Measurements from ENCODE around the gene ASXL2.
"Not testable (repeated sequence)": the region's sequence is repeated elsewhere in the genome, so short reads cannot be mapped to it uniquely, and the experiment has no call there.

The ASXL2 gene

DNA sequence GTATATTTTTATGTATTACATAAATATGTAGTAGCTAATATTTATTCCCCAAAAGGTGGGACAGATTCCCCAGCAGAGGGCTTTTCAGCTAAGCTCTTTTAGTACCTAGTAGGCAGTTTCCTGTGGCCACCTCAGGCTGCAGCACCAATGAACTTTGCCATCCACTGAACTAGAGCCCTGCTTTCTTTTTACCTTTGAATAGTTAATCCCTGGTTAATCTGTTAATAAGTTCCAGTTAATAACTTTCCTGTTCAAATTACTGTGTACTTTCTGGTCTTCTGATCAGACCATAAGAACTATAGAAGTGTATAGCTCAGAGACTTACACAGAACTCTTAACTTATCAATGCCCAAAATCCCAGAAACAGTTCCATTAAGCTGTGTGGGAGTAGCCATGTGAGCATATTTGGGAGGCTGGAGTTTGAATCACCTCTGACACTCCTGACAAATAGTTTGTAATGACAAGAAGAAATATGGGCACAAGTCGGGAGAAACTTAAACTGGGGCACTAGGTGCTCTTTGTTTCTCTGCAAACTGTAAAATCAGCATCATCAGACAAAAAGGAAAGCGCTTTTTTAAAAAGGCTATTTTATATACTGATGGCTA is 40.0 kb downstream of the ASXL2 start:
- in situ Hi-C loops (cut with HindIII; ENCODE audit: low sequenced_read_pairs) = no loop called here

DNA sequence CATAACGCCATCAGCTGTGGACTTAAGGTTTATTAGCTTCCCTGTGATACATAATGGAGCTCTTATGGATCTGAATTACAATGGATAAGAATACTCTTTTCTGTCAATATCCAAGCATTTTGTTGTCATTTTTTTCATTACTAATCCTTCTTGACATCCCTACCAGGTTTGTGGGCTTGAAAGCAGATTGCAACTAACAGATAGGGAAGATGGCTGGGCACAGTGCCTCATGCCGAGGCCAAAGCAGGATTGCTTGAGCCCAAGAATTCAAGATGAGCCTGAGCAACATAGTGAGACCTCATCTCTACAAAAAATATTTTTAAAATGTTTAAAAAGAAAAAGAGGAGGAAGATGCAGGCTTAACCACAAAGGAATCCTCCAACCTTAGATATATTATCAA is 42.4 kb downstream of the ASXL2 start:
- in situ Hi-C loops (cut with HindIII; ENCODE audit: low sequenced_read_pairs) = no loop called here

DNA sequence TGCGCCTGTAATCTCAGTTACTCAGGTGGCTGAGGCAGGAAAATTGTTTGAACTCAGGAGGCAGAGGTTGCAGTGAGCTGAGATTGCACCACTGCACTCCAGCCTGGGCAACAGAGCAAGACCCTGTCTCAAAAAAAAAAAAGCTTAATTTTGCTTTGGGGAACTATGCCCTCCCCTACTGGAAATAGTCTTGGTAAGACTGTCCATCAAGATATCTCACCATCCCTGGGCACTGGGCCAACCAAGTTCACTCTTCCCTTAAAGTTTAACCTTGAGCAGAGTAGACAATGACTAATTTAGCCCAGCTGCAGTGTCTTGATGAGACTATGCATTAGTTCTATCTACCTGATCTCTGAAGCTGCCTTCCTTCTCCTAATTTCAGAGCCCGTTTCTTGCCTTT is 44.7 kb downstream of the ASXL2 start:
- in situ Hi-C loops (cut with HindIII; ENCODE audit: low sequenced_read_pairs) = no loop called here

DNA sequence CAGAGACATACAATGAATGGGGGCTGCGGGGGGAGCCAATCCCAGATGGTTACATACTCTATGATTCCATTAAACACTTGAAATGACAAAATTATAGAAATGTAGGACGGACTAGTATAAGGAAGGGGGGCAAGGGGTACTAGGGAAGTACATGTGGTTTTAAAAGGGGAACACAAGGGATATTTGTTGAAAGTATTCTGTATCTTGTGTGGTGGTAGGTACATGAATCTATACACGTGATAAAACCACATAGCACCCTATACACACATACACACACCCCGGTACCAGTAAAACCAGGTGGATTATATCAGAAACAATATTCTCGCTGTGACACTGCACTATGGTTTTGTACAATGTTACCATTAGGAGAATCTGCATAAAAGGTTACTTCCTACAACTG is 45.4 kb downstream of the ASXL2 start:
- in situ Hi-C loops (cut with HindIII; ENCODE audit: low sequenced_read_pairs) = no loop called here

DNA sequence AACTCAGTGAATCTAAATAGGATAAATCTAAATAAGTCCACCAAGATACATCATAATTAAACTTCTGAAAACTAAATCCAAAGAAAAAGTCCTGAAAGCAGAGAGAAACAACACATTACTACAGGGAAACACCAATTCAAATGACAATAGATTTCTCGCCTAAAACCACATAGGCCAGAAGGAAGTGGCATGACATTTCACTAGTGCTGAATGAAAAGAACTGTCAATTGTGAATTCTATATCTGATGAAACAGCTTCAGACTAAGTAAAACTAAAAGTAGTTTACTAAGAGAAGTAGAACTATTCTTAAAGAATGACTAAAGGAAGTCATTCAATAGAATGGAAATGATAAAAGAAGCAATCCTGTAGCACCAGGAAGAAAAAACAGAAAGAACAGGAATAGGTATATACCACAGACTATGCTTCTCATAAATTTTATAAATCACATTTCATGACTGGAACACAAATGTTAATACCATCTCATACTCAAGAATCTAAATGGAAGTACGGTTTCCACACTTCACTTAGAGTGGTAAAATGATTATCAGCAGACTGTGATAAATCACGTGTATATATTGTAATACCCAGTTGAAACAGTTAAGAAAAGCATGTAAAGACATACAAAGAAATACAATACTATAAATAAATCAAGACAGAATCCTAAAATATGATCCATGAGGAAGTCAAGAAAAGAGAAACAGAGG is 46.4 kb downstream of the ASXL2 start:
- in situ Hi-C loops (cut with HindIII; ENCODE audit: low sequenced_read_pairs) = no loop called here

DNA sequence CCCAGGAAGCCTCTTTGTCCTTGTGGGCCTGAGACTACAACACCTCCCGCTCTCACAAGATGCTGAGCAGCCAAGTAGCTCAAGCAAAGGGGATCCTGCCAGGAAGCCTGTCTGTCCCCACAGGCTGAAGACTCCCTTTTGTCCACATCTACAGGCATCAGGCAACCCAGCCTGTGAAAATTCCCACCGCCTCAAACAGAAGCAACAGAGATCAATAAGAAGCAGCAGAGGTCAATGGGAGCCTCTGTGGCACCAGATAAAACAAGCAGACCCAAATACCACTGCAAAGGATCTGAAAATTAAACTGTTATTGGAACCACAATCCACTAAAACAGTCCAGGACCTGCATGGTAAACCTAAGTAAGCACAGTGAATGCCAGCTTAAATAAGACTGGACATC is 48.5 kb downstream of the ASXL2 start:
- in situ Hi-C loops (cut with HindIII; ENCODE audit: low sequenced_read_pairs) = no loop called here

DNA sequence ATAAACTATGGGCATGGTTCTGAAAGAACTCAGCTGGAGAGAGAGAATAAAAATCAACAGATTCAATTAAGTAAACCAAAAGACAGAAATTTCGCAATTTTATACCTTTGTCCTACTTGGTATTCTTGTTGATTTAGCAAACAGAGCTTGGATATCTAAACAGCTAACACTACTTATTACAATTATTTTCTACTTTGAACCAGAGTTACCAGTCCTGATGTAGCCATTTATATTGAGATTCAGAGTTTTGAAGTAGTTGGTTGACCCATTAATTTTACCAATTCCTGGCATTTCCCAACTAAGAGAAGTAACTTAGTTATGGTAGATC is 48.9 kb downstream of the ASXL2 start:
- in situ Hi-C loops (cut with HindIII; ENCODE audit: low sequenced_read_pairs) = no loop called here

DNA sequence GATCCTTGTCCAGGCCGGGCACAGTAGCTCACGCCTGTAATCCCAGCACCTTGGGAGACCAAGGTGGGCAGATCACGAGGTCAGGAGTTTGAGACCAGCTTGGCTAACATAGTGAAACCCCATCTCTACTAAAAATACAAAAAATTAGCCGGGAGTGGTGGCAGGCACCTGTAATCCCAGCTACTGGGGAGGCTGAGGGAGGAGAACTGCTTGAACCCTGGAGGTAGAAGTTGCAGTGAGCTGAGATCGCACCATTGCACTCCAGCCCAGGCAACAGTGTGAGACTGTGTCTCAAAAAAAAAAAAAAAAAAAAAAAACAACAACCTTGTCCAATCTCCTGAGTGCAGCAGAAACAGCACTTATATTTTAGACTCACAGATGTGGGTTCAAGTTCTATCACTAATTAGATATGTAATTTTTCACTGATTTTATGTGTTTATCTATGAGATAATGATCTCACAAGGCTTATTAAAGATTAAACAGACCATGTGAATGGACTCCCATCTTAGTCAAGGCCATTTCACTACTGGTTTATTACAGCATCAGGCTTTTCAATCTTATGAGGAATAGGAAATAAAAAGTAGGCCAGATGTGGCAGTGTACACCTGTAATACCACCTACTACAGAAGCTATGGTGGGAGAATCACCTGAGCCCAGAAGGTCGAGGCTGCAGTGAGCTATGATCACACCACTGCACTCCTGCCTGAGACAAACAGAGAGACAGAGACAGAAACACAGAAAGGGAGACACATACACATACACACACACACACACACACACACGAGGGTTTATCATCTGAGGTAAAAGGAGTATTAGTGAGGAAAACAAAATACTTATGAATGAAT is 49.5 kb downstream of the ASXL2 start:
- in situ Hi-C loops (cut with HindIII; ENCODE audit: low sequenced_read_pairs) = not testable (repeated sequence)

DNA sequence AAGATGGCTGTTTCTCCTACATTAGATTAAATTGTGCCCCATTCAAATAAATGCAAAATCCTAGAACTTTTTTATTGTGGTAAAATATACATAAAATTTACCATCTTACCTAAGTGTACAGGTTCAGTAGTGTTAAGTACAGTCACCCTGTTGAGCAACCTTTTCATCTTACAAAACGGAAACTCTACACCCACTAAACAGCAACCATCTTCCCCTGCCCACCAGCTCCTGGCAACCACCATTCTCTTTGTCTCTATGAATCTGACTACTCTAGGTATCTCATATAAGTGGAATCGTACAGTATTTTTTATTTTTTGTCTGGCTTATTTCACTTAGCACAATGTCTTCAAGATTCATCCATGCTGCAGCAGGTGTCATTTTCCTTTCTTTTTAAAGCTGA is 53.0 kb downstream of the ASXL2 start:
- in situ Hi-C loops (cut with HindIII; ENCODE audit: low sequenced_read_pairs) = no loop called here

DNA sequence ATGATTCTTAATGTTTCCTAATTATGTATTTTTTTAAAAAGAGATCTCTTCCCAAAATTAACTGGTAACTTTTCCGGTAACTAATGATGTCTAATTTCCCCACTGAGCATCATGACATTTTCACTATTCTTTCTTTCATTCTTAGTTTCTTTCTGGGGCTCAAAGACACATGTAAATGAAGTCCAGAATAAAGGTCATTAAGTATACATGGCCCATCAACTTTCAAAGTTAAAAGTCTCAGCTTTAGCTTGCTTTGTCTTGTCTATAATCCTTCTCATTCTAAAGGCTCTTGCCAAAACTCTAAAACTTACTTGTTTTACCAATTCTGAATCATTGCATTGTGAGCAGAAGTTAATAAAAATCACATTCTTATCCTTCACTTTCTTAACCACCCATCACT is 53.6 kb downstream of the ASXL2 start:
- in situ Hi-C loops (cut with HindIII; ENCODE audit: low sequenced_read_pairs) = no loop called here

DNA sequence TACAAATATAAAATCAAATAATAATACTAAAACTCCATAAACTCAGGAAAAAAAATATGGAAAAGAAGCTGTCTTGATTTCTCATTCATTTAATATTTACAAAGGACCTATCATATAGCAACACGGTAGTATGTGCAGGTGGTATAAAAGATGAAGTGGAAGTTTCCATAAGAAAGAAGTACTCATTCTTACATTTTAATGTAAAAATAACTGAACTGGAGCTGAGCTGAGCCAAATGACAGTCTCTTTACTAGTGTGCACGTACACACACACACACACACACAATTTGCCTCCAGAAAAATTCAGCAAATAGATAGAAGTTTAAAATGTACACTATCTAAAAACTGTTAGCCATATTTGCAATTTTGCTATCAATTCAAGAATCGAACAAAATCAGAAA is 54.1 kb downstream of the ASXL2 start:
- in situ Hi-C loops (cut with HindIII; ENCODE audit: low sequenced_read_pairs) = no loop called here

DNA sequence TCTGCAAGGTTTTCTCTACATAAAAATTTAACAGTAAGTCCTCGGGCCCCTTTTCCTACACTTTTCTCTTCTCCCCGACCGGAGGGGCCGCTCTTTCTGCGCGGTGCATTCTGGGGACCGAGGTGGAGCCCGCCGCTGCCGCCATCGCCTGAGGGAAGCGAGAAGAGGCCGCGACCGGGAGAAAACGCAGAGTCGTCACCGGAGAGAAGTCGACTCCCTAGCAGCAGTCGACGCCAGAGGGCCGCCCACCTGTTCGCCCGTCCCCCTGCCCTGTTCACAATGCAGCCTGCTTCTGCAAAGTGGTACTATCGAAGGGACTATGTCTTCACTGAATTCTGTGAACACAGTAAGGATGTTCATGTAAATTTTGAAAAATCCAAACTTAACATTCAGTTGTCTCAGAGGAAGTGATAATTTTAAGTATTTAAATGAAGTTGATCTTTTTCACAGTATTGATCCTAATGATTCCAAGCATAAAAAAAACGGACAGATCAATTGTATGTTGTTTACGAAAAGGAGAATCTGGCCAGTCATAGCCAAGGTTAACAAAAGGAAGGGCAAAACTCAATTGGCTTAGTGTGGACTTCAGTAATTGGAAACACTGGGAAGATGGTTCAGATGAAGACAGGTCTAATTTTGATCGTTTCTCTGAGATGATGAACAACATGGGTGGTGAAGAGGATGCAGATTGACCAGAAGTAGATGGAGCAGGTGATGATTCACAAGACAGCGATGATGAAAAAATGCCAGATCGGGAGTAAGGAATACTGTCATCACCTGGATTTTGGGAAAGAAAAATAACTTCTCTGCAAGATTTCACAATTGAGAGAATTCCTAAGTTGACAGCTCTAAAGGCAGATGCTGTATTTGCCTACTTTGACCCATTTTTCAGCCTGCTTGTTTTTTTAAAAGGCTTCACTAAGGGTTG is 55.8 kb downstream of the ASXL2 start:
- in situ Hi-C loops (cut with HindIII; ENCODE audit: low sequenced_read_pairs) = no loop called here

DNA sequence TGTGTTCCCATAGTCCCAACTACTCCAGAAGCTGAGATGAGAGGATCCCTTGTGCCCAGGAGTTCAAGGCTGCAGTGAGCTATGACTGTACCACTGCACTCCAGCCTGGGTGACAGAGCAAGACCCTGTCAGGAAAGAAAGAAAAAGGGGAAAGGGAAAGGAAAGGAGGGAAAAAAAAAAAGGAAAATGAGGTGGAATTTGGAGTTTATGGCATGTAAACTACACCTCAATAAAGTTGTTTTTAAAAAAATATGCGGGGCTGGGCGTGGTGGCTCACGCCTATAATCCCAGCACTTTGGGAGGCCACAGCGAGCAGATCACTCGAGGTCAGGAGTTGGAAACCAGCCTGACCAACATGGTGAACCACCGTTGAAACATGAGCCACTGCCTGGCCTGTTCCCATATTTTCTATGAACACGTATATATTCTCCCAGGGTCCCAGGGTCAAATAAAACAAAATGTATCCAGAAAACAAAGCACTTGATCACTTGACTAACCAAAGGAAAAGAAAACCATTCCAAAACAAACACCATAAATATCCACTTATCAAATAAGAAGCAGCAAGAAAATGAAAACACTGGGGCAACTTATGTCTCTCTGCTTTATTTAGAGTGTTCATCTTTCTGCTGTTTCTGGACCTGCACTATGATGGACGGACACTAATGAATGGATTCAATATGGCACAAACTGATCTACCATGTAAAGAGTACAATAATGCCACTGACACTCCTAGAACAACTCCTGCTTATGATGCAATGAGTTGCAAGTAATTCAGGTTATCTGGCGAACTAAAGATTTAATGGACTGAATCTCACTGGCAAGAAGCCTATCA is 56.8 kb downstream of the ASXL2 start:
- in situ Hi-C loops (cut with HindIII; ENCODE audit: low sequenced_read_pairs) = no loop called here

DNA sequence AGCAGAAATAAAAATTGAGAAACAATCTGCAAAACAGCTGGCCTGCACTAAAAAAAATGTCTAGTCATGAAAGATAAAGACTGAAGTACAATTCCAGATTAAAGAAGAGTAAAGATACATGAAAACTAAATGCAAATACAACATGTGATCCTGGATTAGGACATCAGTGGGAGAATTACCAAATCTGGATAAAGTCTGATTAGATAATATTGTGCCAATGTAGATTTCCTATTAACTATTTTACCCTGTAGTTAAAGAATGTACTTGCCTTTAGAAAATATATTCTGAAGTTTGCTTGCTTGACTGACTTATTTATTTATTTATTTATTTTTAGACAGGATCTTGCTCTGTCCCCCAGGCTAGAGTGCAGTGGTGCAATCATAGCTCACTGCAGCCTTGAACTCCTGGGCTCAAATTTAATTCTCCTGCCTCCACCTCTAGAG is 58.7 kb downstream of the ASXL2 start:
- in situ Hi-C loops (cut with HindIII; ENCODE audit: low sequenced_read_pairs) = no loop called here

DNA sequence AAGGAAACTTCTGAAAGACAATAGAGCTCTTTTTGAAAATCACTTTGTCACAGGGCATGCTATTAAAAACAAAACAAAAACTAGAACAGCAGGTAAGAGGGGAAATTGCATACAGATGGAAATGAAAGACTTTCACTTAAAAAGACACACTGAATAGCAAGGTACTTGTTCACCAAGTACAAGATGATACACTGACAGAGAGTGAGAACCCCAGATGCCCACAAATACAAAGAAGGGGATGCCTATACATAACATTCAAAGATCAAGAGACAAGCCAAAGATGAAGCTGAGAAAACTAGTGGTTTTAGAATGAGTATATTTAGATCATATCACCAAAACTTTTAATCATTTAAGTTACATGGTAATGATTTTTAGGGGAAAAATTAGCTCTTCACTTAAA is 60.7 kb downstream of the ASXL2 start:
- in situ Hi-C loops (cut with HindIII; ENCODE audit: low sequenced_read_pairs) = no loop called here

DNA sequence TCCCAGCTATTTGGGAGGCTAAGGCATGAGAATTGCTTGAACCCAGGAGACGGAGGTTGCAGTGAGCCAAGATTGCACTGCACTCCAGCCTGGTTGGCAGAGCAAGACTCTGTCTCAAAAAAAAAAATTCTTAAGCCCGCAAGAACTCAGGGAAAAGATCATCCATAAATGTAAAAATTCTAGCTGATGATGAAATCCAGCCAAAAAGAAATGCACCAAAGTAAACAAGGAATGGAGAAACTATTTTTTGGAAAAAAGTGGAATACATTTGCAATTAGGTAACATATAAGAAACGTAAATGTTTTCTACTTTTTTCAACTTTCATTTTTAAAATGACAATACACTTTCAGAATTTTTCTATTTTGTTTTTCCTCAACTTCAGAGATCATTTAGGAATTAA is 61.3 kb downstream of the ASXL2 start:
- in situ Hi-C loops (cut with HindIII; ENCODE audit: low sequenced_read_pairs) = no loop called here

DNA sequence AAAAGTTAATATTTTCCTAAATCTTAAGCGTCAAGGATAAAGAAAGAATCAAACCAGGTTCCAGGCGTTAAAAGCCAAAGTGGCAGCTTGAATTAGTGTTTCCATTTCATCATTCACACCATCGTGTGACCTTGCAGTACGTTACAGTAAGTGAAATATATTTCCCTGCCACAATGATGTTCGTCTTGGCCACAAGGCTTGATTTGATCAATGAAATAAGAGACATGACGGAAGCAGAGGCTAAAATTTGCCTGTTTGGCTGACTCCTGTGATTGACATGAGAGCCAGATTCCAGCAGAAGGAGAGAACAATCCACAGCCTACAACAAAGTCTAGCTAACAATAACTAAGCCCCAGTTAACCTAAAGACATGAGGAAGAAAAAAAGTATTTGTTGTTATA is 62.0 kb downstream of the ASXL2 start:
- in situ Hi-C loops (cut with HindIII; ENCODE audit: low sequenced_read_pairs) = no loop called here

DNA sequence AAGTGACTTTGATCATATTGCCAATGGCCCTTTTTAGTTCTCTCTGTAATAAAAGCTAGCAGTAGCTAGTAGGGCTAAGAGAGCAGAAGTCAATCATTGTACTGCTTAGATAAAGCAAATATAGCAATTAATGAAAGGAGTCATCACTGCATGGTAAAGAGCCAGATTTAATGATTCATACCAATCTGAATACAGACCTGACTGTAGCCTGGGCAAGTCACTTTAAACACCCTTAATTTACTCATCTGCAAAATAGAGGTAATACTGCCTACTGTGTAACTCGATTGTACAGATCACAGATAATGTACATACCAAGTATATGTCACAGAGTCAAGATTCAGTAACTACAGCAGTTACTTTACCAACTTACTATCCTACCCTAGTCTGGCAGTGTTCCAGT is 63.6 kb downstream of the ASXL2 start:
- in situ Hi-C loops (cut with HindIII; ENCODE audit: low sequenced_read_pairs) = loop anchor here (5.0 kb wide), 1 partner anchor 42 kb away; no protein-coding TSS in a partner anchor

DNA sequence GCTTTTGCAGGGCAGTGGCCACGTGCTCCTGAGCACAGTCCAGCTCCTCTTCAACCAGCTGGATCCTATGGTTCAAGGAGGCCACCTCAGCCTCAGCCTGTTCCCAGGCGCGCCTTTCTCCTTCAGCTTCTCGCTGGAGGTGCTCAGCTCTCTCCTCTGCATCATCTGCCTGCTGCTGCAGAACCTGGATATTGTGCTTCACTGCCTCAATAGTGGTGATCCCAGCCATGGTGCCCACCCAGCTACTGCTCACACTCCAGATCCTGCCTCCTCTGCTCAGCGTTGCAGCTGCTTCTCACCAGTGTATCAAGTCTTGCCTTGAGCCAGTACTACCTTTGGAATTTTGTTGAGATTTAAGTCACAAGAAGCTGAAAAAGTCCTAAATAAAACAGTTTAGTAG is 67.9 kb downstream of the ASXL2 start:
- in situ Hi-C loops (cut with HindIII; ENCODE audit: low sequenced_read_pairs) = loop anchor here (5.0 kb wide), 1 partner anchor 38 kb away; no protein-coding TSS in a partner anchor

DNA sequence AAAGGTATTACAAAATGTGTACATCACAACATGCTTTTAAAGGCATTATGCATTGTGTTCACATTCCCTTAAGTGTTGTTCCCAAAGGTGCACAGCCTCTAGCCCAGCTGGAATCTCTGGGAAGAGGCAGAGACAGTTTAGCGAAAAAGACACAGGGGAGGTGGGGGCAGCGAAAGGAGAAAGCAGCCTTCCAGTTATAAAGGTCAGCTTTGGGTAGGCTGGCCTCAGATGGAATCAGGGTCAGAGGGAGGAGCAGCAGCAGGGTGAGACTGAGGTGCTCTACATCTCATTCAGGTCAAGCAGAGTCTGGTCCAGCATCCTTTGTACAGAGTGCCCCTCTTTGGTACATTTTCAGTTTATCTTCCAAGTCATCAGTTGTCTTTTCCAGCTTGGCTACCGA is 68.6 kb downstream of the ASXL2 start:
- in situ Hi-C loops (cut with HindIII; ENCODE audit: low sequenced_read_pairs) = loop anchor here (5.0 kb wide), 1 partner anchor 37 kb away; no protein-coding TSS in a partner anchor

Measured in endothelial cell of hepatic sinusoid (primary cell).